ENCODE data around the gene SH2D2A. TPM values are rescaled to one million over a fixed set of nuclear protein-coding genes. Genes with fewer than 3 reads are reported as not detected.
A peak's percentile ranks its signal among the peaks of the same experiment; 100 is the strongest.

Gene SH2D2A
- total and polyA plus RNA-seq, 9 of the 15 experiments (the other 6 are each of a cell fraction or from before 2014, with no cell fraction given), result 0.89 to 33.6 (median 6.9) TPM

- TF ChIP-seq, protein P1, sequence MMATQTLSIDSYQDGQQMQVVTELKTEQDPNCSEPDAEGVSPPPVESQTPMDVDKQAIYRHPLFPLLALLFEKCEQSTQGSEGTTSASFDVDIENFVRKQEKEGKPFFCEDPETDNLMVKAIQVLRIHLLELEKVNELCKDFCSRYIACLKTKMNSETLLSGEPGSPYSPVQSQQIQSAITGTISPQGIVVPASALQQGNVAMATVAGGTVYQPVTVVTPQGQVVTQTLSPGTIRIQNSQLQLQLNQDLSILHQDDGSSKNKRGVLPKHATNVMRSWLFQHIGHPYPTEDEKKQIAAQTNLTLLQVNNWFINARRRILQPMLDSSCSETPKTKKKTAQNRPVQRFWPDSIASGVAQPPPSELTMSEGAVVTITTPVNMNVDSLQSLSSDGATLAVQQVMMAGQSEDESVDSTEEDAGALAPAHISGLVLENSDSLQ (IDR thresholded peaks at IDR 0.05), result no peak
- TF ChIP-seq GABPA (tag; conservative IDR thresholded peaks at IDR 0.05; ENCODE audit: low read depth) (peak; percentile 78), SREBF2 (CRISPR knock-in tag; IDR thresholded peaks at IDR 0.05) (no peak), CREB1 (IDR thresholded peaks at IDR 0.05) (no peak; the same call in 1 of the 2 replicates), CREB1 (CRISPR knock-in tag; IDR thresholded peaks at IDR 0.05) (peak; percentile 75), RB1 (IDR thresholded peaks at IDR 0.05; ENCODE audit: low read depth) (peak; percentile 83), GTF2E2 (tag; IDR thresholded peaks at IDR 0.05) (no peak), ATF6 (CRISPR knock-in tag; IDR thresholded peaks at IDR 0.05) (peak; percentile 98; the same call in 1 of the 2 replicates), COPS2 (conservative IDR thresholded peaks at IDR 0.05) (no peak), ZNF133 (CRISPR knock-in tag; IDR thresholded peaks at IDR 0.05) (no peak), HDAC2 (IDR thresholded peaks at IDR 0.05) (0 out of 2 replicates have a peak, but pooled peaks have one; percentile 46), GATAD2A (IDR thresholded peaks at IDR 0.05) (peak; percentile 83; the same call in 1 of the 2 replicates), ZBTB1 (CRISPR knock-in tag; IDR thresholded peaks at IDR 0.05; ENCODE audit: borderline replicate concordance, low read depth) (0 out of 2 replicates have a peak, but pooled peaks have one; percentile 68), MYC (IDR thresholded peaks at IDR 0.05; ENCODE audit: low read depth, low read length) (peak; percentile 100), MYC (CRISPR knock-in tag; IDR thresholded peaks at IDR 0.05; ENCODE audit: borderline replicate concordance, low read depth) (peak; percentile 99), NR3C1 (CRISPR knock-in tag; IDR thresholded peaks at IDR 0.05) (no peak), DDX20 (tag; IDR thresholded peaks at IDR 0.05; ENCODE audit: low read depth) (no peak), ETV5 (CRISPR knock-in tag; IDR thresholded peaks at IDR 0.05; ENCODE audit: low read depth) (peak; percentile 93), ZNF778 (CRISPR knock-in tag; IDR thresholded peaks at IDR 0.05) (no peak), YY1 (IDR thresholded peaks at IDR 0.05; ENCODE audit: borderline replicate concordance in 1 of 3, control insufficient read depth in 1 of 3, extremely low read depth in 1 of 3, insufficient read depth in 3 of 3, insufficient read length in 1 of 3, insufficient replicate concordance in 2 of 3, low read depth in 1 of 3, low read length in 2 of 3) (peak in 1 of 3 experiments; percentile 63)
- TF ChIP-seq, protein P2, sequence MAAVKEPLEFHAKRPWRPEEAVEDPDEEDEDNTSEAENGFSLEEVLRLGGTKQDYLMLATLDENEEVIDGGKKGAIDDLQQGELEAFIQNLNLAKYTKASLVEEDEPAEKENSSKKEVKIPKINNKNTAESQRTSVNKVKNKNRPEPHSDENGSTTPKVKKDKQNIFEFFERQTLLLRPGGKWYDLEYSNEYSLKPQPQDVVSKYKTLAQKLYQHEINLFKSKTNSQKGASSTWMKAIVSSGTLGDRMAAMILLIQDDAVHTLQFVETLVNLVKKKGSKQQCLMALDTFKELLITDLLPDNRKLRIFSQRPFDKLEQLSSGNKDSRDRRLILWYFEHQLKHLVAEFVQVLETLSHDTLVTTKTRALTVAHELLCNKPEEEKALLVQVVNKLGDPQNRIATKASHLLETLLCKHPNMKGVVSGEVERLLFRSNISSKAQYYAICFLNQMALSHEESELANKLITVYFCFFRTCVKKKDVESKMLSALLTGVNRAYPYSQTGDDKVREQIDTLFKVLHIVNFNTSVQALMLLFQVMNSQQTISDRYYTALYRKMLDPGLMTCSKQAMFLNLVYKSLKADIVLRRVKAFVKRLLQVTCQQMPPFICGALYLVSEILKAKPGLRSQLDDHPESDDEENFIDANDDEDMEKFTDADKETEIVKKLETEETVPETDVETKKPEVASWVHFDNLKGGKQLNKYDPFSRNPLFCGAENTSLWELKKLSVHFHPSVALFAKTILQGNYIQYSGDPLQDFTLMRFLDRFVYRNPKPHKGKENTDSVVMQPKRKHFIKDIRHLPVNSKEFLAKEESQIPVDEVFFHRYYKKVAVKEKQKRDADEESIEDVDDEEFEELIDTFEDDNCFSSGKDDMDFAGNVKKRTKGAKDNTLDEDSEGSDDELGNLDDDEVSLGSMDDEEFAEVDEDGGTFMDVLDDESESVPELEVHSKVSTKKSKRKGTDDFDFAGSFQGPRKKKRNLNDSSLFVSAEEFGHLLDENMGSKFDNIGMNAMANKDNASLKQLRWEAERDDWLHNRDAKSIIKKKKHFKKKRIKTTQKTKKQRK (IDR thresholded peaks at IDR 0.05; ENCODE audit: borderline replicate concordance, low read depth, low read length), result no peak
Observed at GRCh38 chr1:156813750-156814570, 2.7 kb downstream of the SH2D2A start (continued).

All from K562 (cell line).